SH-SY5Y (cell line): ENCODE data around the gene EZH1.

Experiments used
- GATA2 ChIP-seq: IDR thresholded peaks from 2 replicates; pipeline ENCODE4 v1.6.1; 2011; ENCODE audit warnings: mild to moderate bottlenecking, low read depth, low read length
- GATA3 ChIP-seq: IDR thresholded peaks from 2 replicates; pipeline ENCODE4 v1.6.1; 2011; ENCODE audit warnings: low read depth, mild to moderate bottlenecking, low read length, moderate library complexity

The EZH1 gene

GRCh38 chr17:42744806-42745617 is at the start of gene EZH1:
Gene EZH1 (minus strand): TSS chr17:42745040. CDS start chr17:42728941, 16,099 bp downstream.
- TF ChIP-seq GATA2 (no peak; the same call in 1 of the 2 replicates), GATA3 (no peak)

GRCh38 chr17:42792545-42792944 is 47.7 kb upstream of the EZH1 start:
- TF ChIP-seq GATA3 (no peak), GATA2 (no peak)

GRCh38 chr17:42791948-42792347 is 47.1 kb upstream of the EZH1 start:
- no peak for TF ChIP-seq GATA2
- no peak for TF ChIP-seq GATA3

GRCh38 chr17:42787266-42787665 is 42.4 kb upstream of the EZH1 start:
- TF ChIP-seq GATA3 (no peak), GATA2 (no peak)

- no peak for TF ChIP-seq GATA2
- TF ChIP-seq GATA3: no peak
These were observed 40.2 kb upstream of the EZH1 start for GRCh38 chr17:42784811-42785592.

GRCh38 chr17:42784409-42784808 is 39.6 kb upstream of the EZH1 start:
- TF ChIP-seq GATA2 (no peak), GATA3 (no peak)

GRCh38 chr17:42783791-42784138 is 38.9 kb upstream of the EZH1 start:
- TF ChIP-seq GATA2: no peak
- no peak for TF ChIP-seq GATA3

- no peak for TF ChIP-seq GATA3
These were observed 38.4 kb upstream of the EZH1 start for GRCh38 chr17:42783062-42783790.

GRCh38 chr17:42782166-42783061 is 37.6 kb upstream of the EZH1 start:
- TF ChIP-seq GATA3 (no peak), GATA2 (no peak)

- TF ChIP-seq GATA3 (no peak), GATA2 (no peak)
These were observed 36.9 kb upstream of the EZH1 start for GRCh38 chr17:42781639-42782165.

GRCh38 chr17:42780851-42781638 is 36.2 kb upstream of the EZH1 start:
- no peak for TF ChIP-seq GATA2
- no peak for TF ChIP-seq GATA3

GRCh38 chr17:42779936-42780850 is 35.4 kb upstream of the EZH1 start, which contains the start of gene WNK4:
Gene WNK4 (plus strand): TSS chr17:42780610. CDS start chr17:42780699, 89 bp downstream.
- TF ChIP-seq GATA3 (no peak), GATA2 (no peak)
